H9 (cell line): Measurements from ENCODE around the gene OSR1. TPM values are rescaled to one million over a fixed set of nuclear protein-coding genes. Genes with fewer than 3 reads are reported as not detected.

Source experiments
- DNase-seq: peaks from one replicate; pipeline ENCODE4 v3.0.0-alpha.2; 2017
- H2AFZ ChIP-seq: one replicate; pipeline ENCODE4 v1.6.1; 2013; ENCODE audit warnings: mild to moderate bottlenecking, low read length, control low read depth, moderate library complexity
- H2AK5ac ChIP-seq: 2 replicates; pipeline ENCODE4 v1.6.1; 2013; ENCODE audit warnings: low read length, control low read depth, mixed read lengths; ENCODE audit not compliant: insufficient read length
- H2BK120ac ChIP-seq: one replicate; pipeline ENCODE4 v1.6.1; 2013; ENCODE audit warnings: low read depth, mild to moderate bottlenecking, low read length, control low read depth, inconsistent platforms; ENCODE audit not compliant: poor library complexity, severe bottlenecking
- H2BK12ac ChIP-seq: 2 replicates; pipeline ENCODE4 v1.6.1; 2013; ENCODE audit warnings: low read length, control low read depth, mixed read lengths, low read depth; ENCODE audit not compliant: insufficient read length
- H2BK15ac ChIP-seq: 2 replicates; pipeline ENCODE4 v1.6.1; 2013; ENCODE audit warnings: low read depth, low read length, control low read depth
- H2BK20ac ChIP-seq: one replicate; pipeline ENCODE4 v1.6.1; 2013; ENCODE audit warnings: low read depth, mild to moderate bottlenecking, low read length, control low read depth, inconsistent platforms; ENCODE audit not compliant: poor library complexity, severe bottlenecking
- H2BK5ac ChIP-seq: 2 replicates; pipeline ENCODE4 v1.6.1; 2013; ENCODE audit warnings: low read length, control low read depth, mixed read lengths; ENCODE audit not compliant: insufficient read length
- H3K14ac ChIP-seq: 2 replicates; pipeline ENCODE4 v1.6.1; 2013; ENCODE audit warnings: low read length, control low read depth; ENCODE audit not compliant: insufficient read depth
- H3K18ac ChIP-seq: 2 replicates; pipeline ENCODE4 v1.6.1; 2013; ENCODE audit warnings: low read depth, mild to moderate bottlenecking, mixed read lengths, low read length, control low read depth; ENCODE audit not compliant: insufficient read length
- H3K23ac ChIP-seq: 2 replicates; pipeline ENCODE4 v1.6.1; 2013; ENCODE audit warnings: low read length, control low read depth, mixed read lengths, low read depth; ENCODE audit not compliant: insufficient read length
- H3K23me2 ChIP-seq: 2 replicates; pipeline ENCODE4 v1.6.1; 2013; ENCODE audit warnings: low read depth, mild to moderate bottlenecking, mixed read lengths, low read length, control low read depth; ENCODE audit not compliant: insufficient read length, poor library complexity, severe bottlenecking
- H3K27ac ChIP-seq: 2 replicates; pipeline ENCODE4 v1.5.1; 2013; ENCODE audit warnings: low read length, control low read depth, mixed read lengths, low read depth; ENCODE audit not compliant: insufficient read length
- H3K27me3 ChIP-seq: 2 replicates; pipeline ENCODE4 v1.6.1; 2013; ENCODE audit warnings: low read length, control low read depth, inconsistent platforms; ENCODE audit not compliant: insufficient read depth
- H3K4ac ChIP-seq: 2 replicates; pipeline ENCODE4 v1.6.1; 2013; ENCODE audit warnings: low read depth, mild to moderate bottlenecking, control low read depth, inconsistent platforms, low read length, moderate library complexity
- H3K4me1 ChIP-seq: 2 replicates; pipeline ENCODE4 v1.6.1; 2013; ENCODE audit warnings: low read length, control low read depth, inconsistent platforms; ENCODE audit not compliant: insufficient read depth
- H3K4me2 ChIP-seq: 2 replicates; pipeline ENCODE4 v1.6.1; 2013; ENCODE audit warnings: low read length, control low read depth, mixed read lengths; ENCODE audit not compliant: insufficient read length, insufficient read depth
- H3K56ac ChIP-seq: 2 replicates; pipeline ENCODE4 v1.6.1; 2013; ENCODE audit warnings: low read depth, mild to moderate bottlenecking, mixed read lengths, low read length, control low read depth; ENCODE audit not compliant: insufficient read length
- H3K79me1 ChIP-seq: 2 replicates; pipeline ENCODE4 v1.6.1; 2013; ENCODE audit warnings: low read depth, mild to moderate bottlenecking, moderate library complexity, low read length, control low read depth, inconsistent platforms; ENCODE audit not compliant: insufficient read depth, poor library complexity, severe bottlenecking
- H3K79me2 ChIP-seq: 2 replicates; pipeline ENCODE4 v1.6.1; 2013; ENCODE audit warnings: low read length, control low read depth, inconsistent platforms; ENCODE audit not compliant: insufficient read depth
- H3K9ac ChIP-seq: 2 replicates; pipeline ENCODE4 v1.6.1; 2013; ENCODE audit warnings: low read length, control low read depth, mixed read lengths; ENCODE audit not compliant: insufficient read length; ENCODE audit errors: extremely low read depth
- H3K9me3 ChIP-seq: one replicate; pipeline ENCODE4 v1.6.1; 2013; ENCODE audit warnings: low read depth, low read length, inconsistent platforms; ENCODE audit not compliant: control insufficient read depth
- H3T11ph ChIP-seq: one replicate; pipeline ENCODE4 v1.6.1; 2013; ENCODE audit warnings: mild to moderate bottlenecking, low read length, control low read depth, inconsistent platforms
- H4K20me1 ChIP-seq: one replicate; pipeline ENCODE4 v1.6.1; 2013; ENCODE audit not compliant: control insufficient read depth, insufficient read length, insufficient read depth
- H4K5ac ChIP-seq: 2 replicates; pipeline ENCODE4 v1.6.1; 2013; ENCODE audit warnings: low read depth, mild to moderate bottlenecking, mixed read lengths, low read length, control low read depth; ENCODE audit not compliant: insufficient read length
- H4K8ac ChIP-seq: replicated peaks from 2 replicates; pipeline ENCODE4 v1.6.1; 2013; ENCODE audit warnings: low read length, control low read depth, mixed read lengths, low read depth; ENCODE audit not compliant: insufficient read length
- H4K91ac ChIP-seq: 2 replicates; pipeline ENCODE4 v1.6.1; 2013; ENCODE audit warnings: low read depth, mild to moderate bottlenecking, moderate library complexity, mixed read lengths, low read length, control low read depth; ENCODE audit not compliant: insufficient read length
- H3K27ac Mint-ChIP-seq, 3 experiments: 2 replicates in 2 of 3; 3 replicates in 1 of 3; pipeline ENCODE4 v1.8.0; 2020 to 2021; ENCODE audit warnings: mixed read lengths in 3 of 3, mild to moderate bottlenecking in 1 of 3, moderate library complexity in 1 of 3
- H3K27me3 Mint-ChIP-seq: 2 replicates; pipeline ENCODE4 v1.8.0; 2021; ENCODE audit warnings: low read depth, mild to moderate bottlenecking, moderate library complexity, mixed read lengths
- H3K36me3 Mint-ChIP-seq, 3 experiments: 2 replicates in 2 of 3; 3 replicates in 1 of 3; pipeline ENCODE4 v1.8.0; 2020 to 2021; ENCODE audit warnings: low read depth in 3 of 3, mixed read lengths in 3 of 3; ENCODE audit not compliant: insufficient read depth in 1 of 3
- H3K4me1 Mint-ChIP-seq, 2 experiments: 2 replicates each; pipeline ENCODE4 v1.8.0; 2020; ENCODE audit warnings: mixed read lengths in 2 of 2
- H3K4me3 Mint-ChIP-seq, 2 experiments: 2 replicates in 1 of 2; 3 replicates in 1 of 2; pipeline ENCODE4 v1.8.0; 2020 to 2021; ENCODE audit warnings: mild to moderate bottlenecking in 2 of 2, mixed read lengths in 2 of 2, moderate library complexity in 1 of 2
- H3K9me3 Mint-ChIP-seq, 2 experiments: 2 replicates in 1 of 2; 3 replicates in 1 of 2; pipeline ENCODE4 v1.8.0; 2020; ENCODE audit warnings: mild to moderate bottlenecking in 2 of 2, mixed read lengths in 2 of 2, moderate library complexity in 1 of 2
- CTCF ChIP-seq: fragments of 200-600 bp; sonication (generic); conservative IDR thresholded peaks from 3 replicates; pipeline ENCODE4 v1.8.0; 2021; ENCODE audit warnings: antibody characterized with exemption, mild to moderate bottlenecking
- WGBS: extraction: QIAGEN DNeasy Blood & Tissue Kit; methylation state at CpG from one replicate; pipeline ENCODE4 v1.1.7; 2013; ENCODE audit warnings: missing lambda C conversion rate, low lambda C conversion rate, mixed read lengths; ENCODE audit not compliant: insufficient read length; ENCODE audit errors: extremely low coverage; 5-methylcytosine and 5-hydroxymethylcytosine counted together
- total RNA-seq: library from RNA; stranded (reverse); gene quantifications from 2 replicates; pipeline ENCODE4 v1.2.1, GENCODE V29; 2021

The OSR1 gene
- total RNA-seq, 1 experiment from 2014 or later, result 0.35 TPM

- Mint-ChIP-seq H3K36me3 (peaks cover 0 to 4% (median 0%) of the 10 kb centered on the region in 3 experiments; a peak in 1 of 7 replicates), H3K4me3 (peak overlapping the region; percentile 95 to 96), H3K9me3 (no peaks in the 10 kb centered on the region; a peak in 1 of 5 replicates), H3K4me1 (peaks cover 18% of the 10 kb centered on the region in 2 experiments), H3K27ac (peak overlapping the region; percentile 80 to 98 (median 84); a peak in 6 of 7 replicates), H3K27me3 (peaks cover 48% of the 10 kb centered on the region)
- no peak overlapping the region for H3K56ac ChIP-seq
- H2BK15ac ChIP-seq, result no peak overlapping the region
- H4K8ac ChIP-seq, result no peak overlapping the region
- no peak overlapping the region for H2BK12ac ChIP-seq
- no peak overlapping the region for H2BK120ac ChIP-seq
- no peaks in the 10 kb centered on the region for H3K79me2 ChIP-seq
- no peak overlapping the region for H3K4ac ChIP-seq
- H3K9ac ChIP-seq, result peak overlapping the region; percentile 89
- no peaks in the 10 kb centered on the region for H4K20me1 ChIP-seq
- H3K18ac ChIP-seq, result peak overlapping the region; percentile 12
- no peaks in the 10 kb centered on the region for H3K9me3 ChIP-seq
- H3K4me2 ChIP-seq, result peak overlapping the region; percentile 79
- TF ChIP-seq CTCF, result no peak
- H3K27ac ChIP-seq, result no peak overlapping the region
- no peak overlapping the region for H3T11ph ChIP-seq
- no peak overlapping the region for H2BK5ac ChIP-seq
- no CpG with 5 or more reads among the region's 76 CpGs for WGBS
- no peak overlapping the region for H4K5ac ChIP-seq
- no peak overlapping the region for H4K91ac ChIP-seq
- H2BK20ac ChIP-seq, result no peak overlapping the region
- H3K23me2 ChIP-seq, result peaks cover 6% of the 10 kb centered on the region
- peak overlapping the region; percentile 85 for H3K14ac ChIP-seq
- no peaks in the 10 kb centered on the region for H3K79me1 ChIP-seq
- H2AFZ ChIP-seq, result peak overlapping the region; percentile 35
- H3K27me3 ChIP-seq, result peaks cover 36% of the 10 kb centered on the region
- no peaks in the 10 kb centered on the region for H3K4me1 ChIP-seq
- DNase-seq, result peak; percentile 89
- H3K23ac ChIP-seq, result no peak overlapping the region
- H2AK5ac ChIP-seq, result no peak overlapping the region
Measured at GRCh38 chr2:19347619-19348562, 10.5 kb downstream of the OSR1 start.
